Fibroblast of peridontal ligament (primary cell): Measurements from ENCODE around the gene CNTN4.

Source experiments
- DNase-seq: peaks from one replicate; pipeline ENCODE4 v3.0.0-alpha.2; 2010; ENCODE audit errors: extremely low read depth

The CNTN4 gene

GRCh38 chr3:2153053-2153452, 54.4 kb downstream of the CNTN4 start:
- no peak for DNase-seq

- DNase-seq: no peak
These were observed 54.9 kb downstream of the CNTN4 start for GRCh38 chr3:2153547-2153946.

DNA sequence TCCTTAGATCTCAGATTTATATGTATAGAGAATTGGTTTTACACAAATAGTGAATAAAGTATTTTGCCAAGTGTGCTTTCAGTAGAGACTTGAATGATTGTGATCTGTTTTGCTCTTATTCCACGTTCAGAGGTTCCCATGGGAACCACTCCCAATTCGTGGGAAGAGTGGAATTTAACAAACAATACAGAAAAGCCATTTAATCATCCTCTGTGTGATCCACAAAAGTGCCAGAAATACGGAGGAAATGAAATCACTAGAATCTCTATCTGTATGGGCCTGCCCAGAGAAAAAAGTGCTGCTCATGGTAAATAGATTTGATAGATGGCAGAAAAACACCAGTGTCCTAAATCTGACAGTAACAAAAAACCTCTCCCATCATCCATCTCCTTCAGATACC, 56.0 kb downstream of the CNTN4 start:
- no peak for DNase-seq

DNA sequence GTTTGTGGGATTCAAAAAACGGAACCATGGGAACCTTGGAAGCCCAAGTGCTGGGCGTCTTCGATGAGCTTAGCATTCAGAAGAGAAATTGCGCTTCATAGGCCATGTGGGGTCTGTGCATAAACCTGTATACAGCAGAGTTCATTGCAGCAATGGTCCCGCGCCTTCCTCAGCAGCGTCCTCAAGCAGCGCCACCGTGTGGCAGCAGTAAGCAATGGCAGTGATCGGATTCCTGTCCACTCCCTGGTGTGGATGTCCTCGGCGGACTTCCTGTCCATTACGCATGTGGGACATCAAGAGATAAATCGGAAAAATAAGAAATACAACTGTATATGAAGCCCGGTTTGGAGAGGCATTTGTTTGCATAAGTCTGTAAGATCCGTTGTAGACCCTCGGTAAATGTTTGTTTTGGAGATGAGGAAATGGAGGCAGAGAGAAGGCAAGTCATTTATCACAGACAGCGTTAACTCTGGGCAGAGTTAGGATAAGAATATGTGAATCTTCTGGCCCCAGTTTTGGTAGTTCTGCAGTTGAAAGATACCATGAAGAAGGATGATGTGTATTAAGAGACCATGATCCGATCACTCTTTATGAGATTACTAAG, 57.7 kb downstream of the CNTN4 start:
- no peak for DNase-seq

DNA sequence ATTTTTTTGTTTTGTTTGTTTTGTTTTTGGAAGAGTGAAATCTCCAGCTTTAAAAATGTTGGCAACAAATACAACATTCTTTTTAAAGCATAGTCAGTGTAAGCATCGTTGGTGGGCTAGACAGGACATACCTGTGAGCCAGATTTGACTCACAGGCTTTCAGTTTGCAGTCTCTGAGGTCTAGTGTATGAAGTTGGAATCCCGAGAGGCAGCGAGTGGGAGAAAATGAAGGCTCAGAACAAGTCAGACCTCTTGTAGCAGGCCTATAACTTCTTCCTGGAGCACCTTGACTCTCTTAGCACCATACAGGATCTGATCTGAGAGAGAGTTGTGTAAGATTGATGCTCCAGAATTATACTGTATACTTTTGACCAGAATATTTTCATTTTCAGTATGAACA, 60.2 kb downstream of the CNTN4 start:
- DNase-seq: no peak

DNA sequence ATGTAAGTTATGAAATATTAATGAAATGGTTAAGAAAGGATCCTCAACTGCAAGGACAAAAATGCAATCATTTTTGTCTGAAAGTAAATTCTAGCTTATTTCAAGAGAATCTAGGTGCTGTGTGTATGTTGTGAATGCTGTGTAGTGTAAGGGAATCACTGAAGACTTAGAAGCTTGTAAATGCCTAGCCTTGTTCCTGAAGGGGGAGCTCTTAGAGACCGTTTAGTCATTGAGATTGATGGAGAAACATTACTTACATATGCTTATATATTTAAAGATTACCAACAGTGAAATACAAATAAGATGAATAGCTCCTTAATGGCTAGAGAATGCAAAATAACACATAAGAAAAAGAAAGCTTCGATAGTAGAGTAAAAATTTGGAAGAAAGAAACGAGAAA, 67.9 kb downstream of the CNTN4 start:
- DNase-seq: no peak

- DNase-seq: no peak
These were observed 74.0 kb downstream of the CNTN4 start for GRCh38 chr3:2172561-2173171.

DNA sequence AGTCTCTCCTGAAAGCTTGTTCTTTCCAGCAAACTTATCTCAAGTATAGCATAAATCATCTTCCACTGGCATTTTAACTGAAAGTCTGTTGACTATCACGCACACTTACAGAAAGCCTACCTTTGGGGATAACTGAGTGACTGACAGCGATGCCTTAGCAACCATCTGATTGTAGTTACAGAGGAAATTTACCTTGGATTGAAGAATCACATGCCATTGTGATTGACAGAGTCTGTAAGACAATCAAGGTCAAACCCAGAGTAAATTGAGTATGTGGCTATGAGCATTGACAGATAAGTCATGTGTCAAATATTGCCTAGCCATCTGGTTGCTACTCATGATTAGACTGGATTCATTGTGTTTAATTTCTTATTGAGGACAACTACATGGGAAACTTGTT, 82.0 kb downstream of the CNTN4 start:
- no peak for DNase-seq

DNA sequence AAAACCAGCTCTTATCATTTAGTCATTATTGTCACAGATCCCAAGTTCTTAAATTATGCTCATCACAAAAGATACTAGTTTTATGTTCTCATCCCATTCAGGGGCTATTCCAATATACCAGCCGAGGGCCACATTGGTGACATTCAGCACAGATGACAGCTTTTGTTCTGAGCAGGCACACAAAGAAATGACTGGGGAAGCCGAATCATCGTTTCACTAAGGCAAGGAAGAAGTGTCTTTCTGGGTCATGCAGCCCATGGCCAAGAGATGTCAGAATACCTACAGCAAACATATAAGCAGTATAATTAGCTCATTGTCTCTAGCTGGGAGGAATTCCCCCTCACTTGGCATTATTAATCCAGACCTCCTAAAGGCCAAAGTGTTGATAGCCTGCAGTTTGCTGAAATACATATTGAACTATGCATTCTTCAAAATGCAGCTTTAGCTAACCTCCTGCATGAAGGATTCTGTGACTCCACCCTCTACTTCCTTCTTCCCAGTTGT, 100.2 kb downstream of the CNTN4 start:
- DNase-seq: no peak

GRCh38 chr3:2204054-2204453, 105.4 kb downstream of the CNTN4 start:
- DNase-seq: no peak

DNA sequence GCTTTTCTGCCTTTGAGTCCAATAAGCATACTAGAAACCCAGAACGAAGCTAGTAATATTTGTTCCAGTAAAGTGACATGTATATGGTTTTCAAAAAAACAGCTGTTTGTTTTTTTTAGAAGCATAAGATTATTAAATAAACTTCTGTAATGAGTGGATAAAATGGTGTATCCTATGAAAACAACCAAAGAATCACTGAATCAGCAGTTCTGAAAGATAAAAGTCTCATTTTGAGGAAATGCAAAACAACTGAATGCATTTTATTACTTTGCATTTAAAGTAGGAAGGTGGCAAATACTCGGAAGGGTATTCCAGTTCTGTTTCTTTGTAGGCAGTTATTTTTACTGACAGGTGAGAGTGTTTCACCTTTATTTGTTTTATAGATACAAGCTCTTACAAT, 107.0 kb downstream of the CNTN4 start:
- DNase-seq: no peak

DNA sequence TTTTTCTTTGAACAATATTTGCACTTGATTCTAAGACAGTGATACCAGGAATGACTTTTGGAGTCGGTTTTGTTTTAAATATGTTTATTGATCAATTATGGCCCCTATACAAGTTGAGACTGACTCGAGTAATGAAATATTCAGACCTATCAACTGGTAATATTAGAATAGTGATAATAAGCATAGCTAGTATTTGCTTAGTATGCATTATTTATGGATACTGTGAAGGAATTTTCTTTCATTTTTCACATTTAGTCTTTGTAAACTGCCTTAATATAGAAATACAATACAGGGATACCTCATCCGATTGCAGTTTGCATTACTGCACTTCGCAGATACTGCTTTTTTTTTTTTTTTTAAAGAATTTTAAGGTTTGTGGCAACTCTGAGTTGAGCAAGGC, 107.9 kb downstream of the CNTN4 start:
- no peak for DNase-seq

DNA sequence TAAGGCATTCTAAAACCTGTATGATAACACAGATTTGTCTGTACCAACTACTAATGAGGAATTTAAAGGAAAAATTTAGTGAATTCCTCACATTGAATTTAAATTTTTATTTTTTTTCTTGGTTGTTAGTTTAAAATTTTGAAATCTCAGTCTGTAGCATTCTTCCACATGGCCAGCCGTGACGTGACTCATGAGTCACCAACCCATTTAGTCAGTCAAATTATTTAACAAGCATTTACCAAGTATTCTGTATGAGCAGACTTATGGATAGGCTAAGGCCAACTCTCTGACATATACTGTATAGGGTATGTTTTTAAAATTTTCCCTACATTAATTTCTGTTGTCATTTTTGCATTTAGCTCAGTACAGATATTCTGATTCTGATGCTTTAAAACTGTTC, 112.9 kb downstream of the CNTN4 start:
- DNase-seq: no peak

- DNase-seq: no peak
These were observed 113.5 kb downstream of the CNTN4 start for GRCh38 chr3:2212206-2212605.

DNA sequence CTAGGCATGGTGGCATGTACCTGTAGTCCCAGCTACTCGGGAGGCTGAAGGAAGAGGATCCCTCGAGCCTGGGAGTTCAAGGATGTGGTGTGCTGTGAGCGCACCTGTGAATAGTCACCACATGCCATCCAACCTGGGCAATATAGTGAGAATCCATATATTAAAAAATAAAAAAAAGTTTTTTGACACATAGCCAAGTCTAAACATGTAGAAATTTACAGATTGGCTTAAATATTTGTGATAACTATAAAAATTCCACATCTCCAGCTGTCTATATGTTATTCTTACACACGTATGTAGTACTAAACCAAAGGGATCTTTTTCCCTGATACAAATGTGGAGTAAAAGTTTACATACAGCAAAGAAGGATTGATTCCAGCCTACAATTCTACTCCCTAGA, 119.7 kb downstream of the CNTN4 start:
- no peak for DNase-seq

- no peak for DNase-seq
These were observed 120.2 kb downstream of the CNTN4 start for GRCh38 chr3:2218816-2219215.

- DNase-seq: no peak
These were observed 137.5 kb downstream of the CNTN4 start for GRCh38 chr3:2236203-2236602.

GRCh38 chr3:2244137-2244536, 145.5 kb downstream of the CNTN4 start:
- DNase-seq: no peak

- DNase-seq: no peak
These were observed 148.4 kb downstream of the CNTN4 start for GRCh38 chr3:2246873-2247648.

DNA sequence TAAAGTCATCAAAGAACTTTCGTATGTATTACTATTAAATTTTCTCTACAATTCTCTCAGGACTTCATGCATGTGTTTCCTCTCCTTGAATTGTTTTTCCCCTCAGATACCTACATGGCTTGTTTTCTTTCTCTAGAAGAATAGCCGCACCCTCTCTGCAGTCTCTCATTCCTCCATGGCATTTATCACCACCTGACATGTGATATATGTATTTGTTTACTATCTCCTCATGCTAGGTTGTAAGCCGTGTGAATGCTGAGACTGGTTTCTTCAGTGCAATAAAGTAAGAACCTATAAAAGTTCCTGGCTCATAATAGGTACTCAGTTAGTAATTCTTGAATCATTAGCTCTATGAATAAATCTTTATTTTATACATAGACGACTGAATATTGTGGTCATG, 149.2 kb downstream of the CNTN4 start:
- no peak for DNase-seq

DNA sequence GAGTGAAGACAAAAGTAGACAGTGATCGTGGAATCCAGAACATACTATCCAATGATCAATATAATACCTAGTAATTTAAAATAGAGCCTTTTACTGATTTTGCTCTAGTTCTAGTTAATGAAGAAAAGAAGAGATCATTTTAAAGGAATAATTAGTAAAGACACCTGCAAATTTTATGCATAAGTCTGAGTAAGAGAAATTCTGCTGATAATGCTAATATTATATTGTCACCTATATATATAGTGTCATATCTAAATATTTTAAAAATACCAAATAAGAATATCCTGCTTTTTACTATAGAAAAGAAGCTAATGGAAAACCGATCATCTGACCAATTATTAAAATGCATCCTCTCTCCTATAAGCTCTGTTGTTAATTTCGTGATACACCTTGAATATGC, 152.1 kb downstream of the CNTN4 start:
- DNase-seq: no peak

GRCh38 chr3:2261747-2262146, 163.1 kb downstream of the CNTN4 start:
- DNase-seq: no peak

DNA sequence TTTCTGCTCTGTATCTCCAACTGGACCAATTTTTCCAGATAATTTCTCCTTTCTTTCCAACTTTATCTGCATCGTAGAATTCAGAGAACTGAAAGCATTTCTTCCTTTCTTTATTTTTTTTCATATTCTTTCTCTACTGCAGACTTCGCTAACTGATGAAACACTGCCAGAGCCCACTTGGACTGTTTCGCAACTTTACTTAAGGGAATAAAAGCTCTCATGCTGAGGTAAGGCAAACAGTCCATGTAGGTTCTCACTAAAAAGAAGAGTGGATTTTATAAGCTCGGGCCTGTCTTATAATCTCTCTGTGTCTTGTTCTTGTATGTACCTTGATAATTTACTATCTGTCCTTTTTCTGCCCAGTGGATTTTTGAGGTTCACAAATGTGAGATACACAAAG, 163.5 kb downstream of the CNTN4 start:
- DNase-seq: no peak
